HEK293T (cell line): ENCODE data around the gene MRPL21.

Source experiments
- BHLHE40 ChIP-seq: fragments of 450-650 bp; IDR thresholded peaks from 2 replicates; pipeline ENCODE4 v1.6.1; 2016; ENCODE audit warnings: mild to moderate bottlenecking, moderate library complexity, borderline replicate concordance
- CTBP1 ChIP-seq: fragments of 450-650 bp; IDR thresholded peaks from 2 replicates; pipeline ENCODE4 v1.6.1; 2016; ENCODE audit warnings: borderline replicate concordance
- ELF4 ChIP-seq: fragments of 450-650 bp; IDR thresholded peaks from 2 replicates; pipeline ENCODE4 v1.6.1; 2017; ENCODE audit warnings: antibody characterized with exemption
- FOXA1 ChIP-seq: fragments of 450-650 bp; IDR thresholded peaks from 2 replicates; pipeline ENCODE4 v1.6.1; 2016; ENCODE audit warnings: mild to moderate bottlenecking
- FOXM1 ChIP-seq: fragments of 450-650 bp; IDR thresholded peaks from 2 replicates; pipeline ENCODE4 v1.6.1; 2017; ENCODE audit warnings: mild to moderate bottlenecking, borderline replicate concordance
- LEF1 ChIP-seq: fragments of 450-650 bp; IDR thresholded peaks from 2 replicates; pipeline ENCODE4 v1.6.1; 2017; ENCODE audit warnings: mild to moderate bottlenecking, borderline replicate concordance
- NFRKB ChIP-seq: fragments of 450-650 bp; IDR thresholded peaks from 2 replicates; pipeline ENCODE4 v1.6.1; 2016; ENCODE audit warnings: mild to moderate bottlenecking, moderate library complexity
- SP1 ChIP-seq: fragments of 450-650 bp; IDR thresholded peaks from 2 replicates; pipeline ENCODE4 v1.6.1; 2017
- ZNF384 ChIP-seq: fragments of 450-650 bp; IDR thresholded peaks from 2 replicates; pipeline ENCODE4 v1.6.1; 2016
- TF ChIP-seq, protein P1 (sequence below): fragments of 450-650 bp; IDR thresholded peaks from 2 replicates; pipeline ENCODE4 v1.6.1; 2016

DNA sequence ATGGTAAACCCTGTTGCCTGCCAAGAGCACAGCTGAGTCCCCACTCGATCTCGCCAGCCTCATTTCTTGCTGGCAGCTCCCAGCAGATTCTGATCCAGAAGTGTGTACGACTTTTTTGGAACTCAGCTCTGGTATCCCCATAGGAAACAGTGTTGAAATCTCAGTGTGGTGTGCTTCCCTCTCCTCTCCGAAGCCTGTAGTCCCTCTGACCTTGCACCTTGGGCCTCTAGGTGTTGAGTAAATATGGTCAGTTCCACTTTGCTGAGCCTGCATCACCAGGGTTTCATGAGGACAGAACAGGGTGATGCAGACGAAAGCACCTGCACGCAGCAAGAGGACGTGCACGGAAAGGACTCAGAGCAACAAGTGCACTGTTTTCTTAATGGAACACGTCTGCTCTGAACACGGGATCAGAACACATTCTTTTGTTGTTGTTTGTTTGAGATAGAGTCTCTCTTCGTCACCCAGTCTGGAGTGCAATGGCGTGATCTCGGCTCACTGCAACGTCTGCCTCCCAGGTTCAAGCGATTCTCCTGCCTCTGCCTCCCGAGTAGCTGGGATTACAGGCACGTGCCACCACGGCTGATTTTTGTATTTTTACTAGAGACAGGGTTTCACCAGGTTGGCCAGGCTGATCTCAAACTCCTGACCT is 58.2 kb downstream of the MRPL21 start:
- TF ChIP-seq BHLHE40 (no peak), FOXA1 (no peak), SP1 (no peak), ELF4 (no peak), NFRKB (no peak), CTBP1 (no peak), ZNF384 (no peak), LEF1 (no peak), FOXM1 (no peak)
- TF ChIP-seq, protein P1, sequence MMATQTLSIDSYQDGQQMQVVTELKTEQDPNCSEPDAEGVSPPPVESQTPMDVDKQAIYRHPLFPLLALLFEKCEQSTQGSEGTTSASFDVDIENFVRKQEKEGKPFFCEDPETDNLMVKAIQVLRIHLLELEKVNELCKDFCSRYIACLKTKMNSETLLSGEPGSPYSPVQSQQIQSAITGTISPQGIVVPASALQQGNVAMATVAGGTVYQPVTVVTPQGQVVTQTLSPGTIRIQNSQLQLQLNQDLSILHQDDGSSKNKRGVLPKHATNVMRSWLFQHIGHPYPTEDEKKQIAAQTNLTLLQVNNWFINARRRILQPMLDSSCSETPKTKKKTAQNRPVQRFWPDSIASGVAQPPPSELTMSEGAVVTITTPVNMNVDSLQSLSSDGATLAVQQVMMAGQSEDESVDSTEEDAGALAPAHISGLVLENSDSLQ, result no peak
